Glomerular endothelial cell (primary cell): Measurements from ENCODE around the gene TMEM184A. TPM values are rescaled to one million over a fixed set of nuclear protein-coding genes. Genes with fewer than 3 reads are reported as not detected.
"Not testable (repeated sequence)": the region's sequence is repeated elsewhere in the genome, so short reads cannot be mapped to it uniquely, and the experiment has no call there.

Source experiments
- DNase-seq: peaks from one replicate; pipeline ENCODE4 v3.0.0-alpha.2; 2011; ENCODE audit warnings: low read depth, low spot score; ENCODE audit errors: extremely low read depth
- total RNA-seq: library from RNA; depleted of rRNA; stranded (reverse); fragments of >200 nt; gene quantifications from 2 replicates; pipeline ENCODE4 v1.2.3, GENCODE V29; 2015

TMEM184A gene
- total RNA-seq, 1 donor from 2014 or later = 0.64 TPM

- no peak for DNase-seq
Measured at GRCh38 chr7:1529383-1530116, 26.5 kb downstream of the TMEM184A start.

GRCh38 chr7:1526271-1526754, 29.7 kb downstream of the TMEM184A start:
- no peak for DNase-seq

GRCh38 chr7:1525409-1525808, 30.6 kb downstream of the TMEM184A start:
- DNase-seq = no peak

GRCh38 chr7:1523844-1524243, 32.2 kb downstream of the TMEM184A start:
- no peak for DNase-seq

- no peak for DNase-seq
Measured at GRCh38 chr7:1523208-1523607, 32.8 kb downstream of the TMEM184A start.

GRCh38 chr7:1521456-1521855, 34.5 kb downstream of the TMEM184A start:
- no peak for DNase-seq

GRCh38 chr7:1520539-1521234, 35.3 kb downstream of the TMEM184A start:
- peak; percentile 93 for DNase-seq

GRCh38 chr7:1519322-1519922, 36.6 kb downstream of the TMEM184A start:
- not testable (repeated sequence) for DNase-seq

- DNase-seq = no peak
Measured at GRCh38 chr7:1516586-1517251, 39.3 kb downstream of the TMEM184A start.

- not testable (repeated sequence) for DNase-seq
Measured at GRCh38 chr7:1515509-1515967, 40.5 kb downstream of the TMEM184A start.

GRCh38 chr7:1514995-1515401, 41.0 kb downstream of the TMEM184A start:
- no peak for DNase-seq

- DNase-seq = no peak
Measured at GRCh38 chr7:1514407-1514806, 41.6 kb downstream of the TMEM184A start.

- DNase-seq = no peak
Measured at GRCh38 chr7:1513657-1514095, 42.3 kb downstream of the TMEM184A start.

- no peak for DNase-seq
Measured at GRCh38 chr7:1512781-1513656, 43.0 kb downstream of the TMEM184A start.

- no peak for DNase-seq
Measured at GRCh38 chr7:1511444-1512422, 44.3 kb downstream of the TMEM184A start.

- no peak for DNase-seq
Measured at GRCh38 chr7:1510780-1511154, 45.2 kb downstream of the TMEM184A start.

- DNase-seq = no peak
Measured at GRCh38 chr7:1509226-1509625, 46.8 kb downstream of the TMEM184A start.

GRCh38 chr7:1508277-1508758, 47.7 kb downstream of the TMEM184A start:
- DNase-seq = no peak
